ENCODE data around the gene SPA17. TPM values are rescaled to one million over a fixed set of nuclear protein-coding genes. Genes with fewer than 3 reads are reported as not detected.

Gene SPA17
- total and polyA plus RNA-seq, 4 donors: 14.4 to 28.9 (median 16.0) TPM

DNA sequence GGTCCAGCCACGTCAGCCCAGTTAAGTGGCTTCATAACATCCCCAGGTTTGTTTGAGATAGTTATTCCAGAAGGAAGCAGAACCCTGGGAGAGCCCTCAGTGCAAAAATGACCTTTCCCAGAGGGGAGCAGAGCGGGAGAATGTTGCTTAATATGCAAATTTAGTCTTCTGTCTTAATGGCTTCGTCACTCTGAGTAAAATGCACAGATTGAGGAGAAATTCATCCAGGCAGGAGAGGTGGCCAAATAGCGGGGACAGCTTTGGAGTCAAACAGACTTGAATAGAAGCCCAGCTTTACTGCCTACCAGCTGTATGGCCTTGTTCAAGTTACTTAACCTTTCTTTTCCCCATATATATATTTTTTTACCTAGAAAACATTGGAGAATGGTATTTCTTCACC lies 53.8 kb downstream of the SPA17 start:
- ATAC-seq (ENCODE audit: insufficient read depth, low FRiP score) (no peak), DNase-seq (no peak)
- Histone ChIP-seq H3K36me3 (ENCODE audit: control insufficient read depth in 4 of 4, insufficient read depth in 4 of 4, low read length in 4 of 4) (no peaks in the 10 kb centered on the region), H3K9ac (ENCODE audit: insufficient read depth in 1 of 2, low read length in 2 of 2) (no peak overlapping the region), H3K27me3 (ENCODE audit: control insufficient read depth in 3 of 3, insufficient read depth in 3 of 3, low read length in 2 of 3) (peaks cover 0 to 17% (median 0%) of the 10 kb centered on the region in 3 donors), H3K4me3 (no peak overlapping the region), H3K4me1 (ENCODE audit: control insufficient read depth in 5 of 5, insufficient read depth in 5 of 5, low read length in 5 of 5) (peaks cover 0 to 16% (median 14%) of the 10 kb centered on the region in 5 donors), H3K9me3 (ENCODE audit: control insufficient read depth in 4 of 4, insufficient read depth in 3 of 4, low read length in 3 of 4) (no peaks in the 10 kb centered on the region), H3K27ac (ENCODE audit: low read depth in 1 of 2, low read length in 1 of 2) (peak overlapping the region in 1 of 2 donors; percentile 35)
- TF ChIP-seq, protein P1, sequence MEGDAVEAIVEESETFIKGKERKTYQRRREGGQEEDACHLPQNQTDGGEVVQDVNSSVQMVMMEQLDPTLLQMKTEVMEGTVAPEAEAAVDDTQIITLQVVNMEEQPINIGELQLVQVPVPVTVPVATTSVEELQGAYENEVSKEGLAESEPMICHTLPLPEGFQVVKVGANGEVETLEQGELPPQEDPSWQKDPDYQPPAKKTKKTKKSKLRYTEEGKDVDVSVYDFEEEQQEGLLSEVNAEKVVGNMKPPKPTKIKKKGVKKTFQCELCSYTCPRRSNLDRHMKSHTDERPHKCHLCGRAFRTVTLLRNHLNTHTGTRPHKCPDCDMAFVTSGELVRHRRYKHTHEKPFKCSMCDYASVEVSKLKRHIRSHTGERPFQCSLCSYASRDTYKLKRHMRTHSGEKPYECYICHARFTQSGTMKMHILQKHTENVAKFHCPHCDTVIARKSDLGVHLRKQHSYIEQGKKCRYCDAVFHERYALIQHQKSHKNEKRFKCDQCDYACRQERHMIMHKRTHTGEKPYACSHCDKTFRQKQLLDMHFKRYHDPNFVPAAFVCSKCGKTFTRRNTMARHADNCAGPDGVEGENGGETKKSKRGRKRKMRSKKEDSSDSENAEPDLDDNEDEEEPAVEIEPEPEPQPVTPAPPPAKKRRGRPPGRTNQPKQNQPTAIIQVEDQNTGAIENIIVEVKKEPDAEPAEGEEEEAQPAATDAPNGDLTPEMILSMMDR (IDR thresholded peaks at IDR 0.05; ENCODE audit: control extremely low read depth, extremely low read depth): no peak
- WGBS, 2 donors: 67 to 70% methylated on average over 4 of the region's 4 CpGs

DNA sequence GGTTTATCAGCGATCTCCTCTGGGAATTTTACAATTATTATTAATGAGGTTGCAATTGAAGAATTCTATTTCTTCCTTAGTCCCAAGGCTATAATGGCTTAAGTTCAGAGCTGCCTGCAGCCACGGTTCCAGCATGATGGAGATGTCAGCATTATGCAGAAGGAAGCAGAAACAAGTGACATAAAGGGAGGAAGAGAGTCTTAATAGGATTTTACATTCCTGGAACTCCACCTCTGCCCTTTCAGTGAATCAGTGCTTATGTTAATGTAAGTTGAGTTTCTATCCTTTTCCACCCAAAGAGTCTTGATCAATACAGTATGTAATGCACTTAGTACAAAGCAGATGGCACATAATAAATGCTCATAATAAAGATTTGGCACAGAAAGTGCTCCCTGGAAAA lies 54.4 kb downstream of the SPA17 start:
- no peak for DNase-seq

DNA sequence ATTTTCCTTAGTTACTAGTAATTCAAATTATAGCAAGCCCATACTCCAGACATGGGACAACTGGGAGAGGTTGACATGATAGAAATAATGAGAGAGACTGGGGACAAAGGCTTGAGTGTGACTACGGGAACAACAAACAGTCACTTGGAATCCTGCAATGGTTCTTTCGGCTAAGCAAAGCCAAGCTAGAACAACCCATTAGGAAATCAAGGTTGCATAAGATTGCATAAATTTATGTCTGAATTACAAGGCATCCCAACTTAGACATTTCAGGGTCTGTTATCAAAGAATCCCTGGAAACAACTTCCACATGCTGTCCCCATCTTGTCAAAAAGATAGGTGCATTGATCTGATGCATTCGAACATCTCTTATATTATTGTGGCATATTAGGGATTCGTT lies 55.9 kb downstream of the SPA17 start:
- TF ChIP-seq, protein P1 (IDR thresholded peaks at IDR 0.05; ENCODE audit: control extremely low read depth, extremely low read depth): no peak
- ATAC-seq (ENCODE audit: insufficient read depth, low FRiP score) (no peak), DNase-seq (no peak)
- Histone ChIP-seq H3K4me1 (ENCODE audit: control insufficient read depth in 5 of 5, insufficient read depth in 5 of 5, low read length in 5 of 5) (peaks cover 0 to 16% (median 12%) of the 10 kb centered on the region in 5 donors), H3K4me3 (no peak overlapping the region), H3K36me3 (ENCODE audit: control insufficient read depth in 4 of 4, insufficient read depth in 4 of 4, low read length in 4 of 4) (no peaks in the 10 kb centered on the region), H3K9ac (ENCODE audit: insufficient read depth in 1 of 2, low read length in 2 of 2) (no peak overlapping the region), H3K27me3 (ENCODE audit: control insufficient read depth in 3 of 3, insufficient read depth in 3 of 3, low read length in 2 of 3) (peaks cover 0 to 2% (median 0%) of the 10 kb centered on the region in 3 donors), H3K27ac (ENCODE audit: low read depth in 1 of 2, low read length in 1 of 2) (no peak overlapping the region), H3K9me3 (ENCODE audit: control insufficient read depth in 4 of 4, insufficient read depth in 3 of 4, low read length in 3 of 4) (no peaks in the 10 kb centered on the region)
- WGBS, 2 donors: 60 to 78% methylated on average over 4 of the region's 4 CpGs

More for the DNA sequence above, 54.4 kb downstream of the SPA17 start:
- H3K27ac ChIP-seq (ENCODE audit: low read depth in 1 of 2, low read length in 1 of 2): peak overlapping the region in 1 of 2 donors; percentile 42
- peaks cover 0 to 10% (median 0%) of the 10 kb centered on the region in 3 donors for H3K27me3 ChIP-seq (ENCODE audit: control insufficient read depth in 3 of 3, insufficient read depth in 3 of 3, low read length in 2 of 3)
- peaks cover 0 to 16% (median 14%) of the 10 kb centered on the region in 5 donors for H3K4me1 ChIP-seq (ENCODE audit: control insufficient read depth in 5 of 5, insufficient read depth in 5 of 5, low read length in 5 of 5)
- no peaks in the 10 kb centered on the region for H3K9me3 ChIP-seq (ENCODE audit: control insufficient read depth in 4 of 4, insufficient read depth in 3 of 4, low read length in 3 of 4)
- ATAC-seq (ENCODE audit: insufficient read depth, low FRiP score): no peak
- 83 to 85% methylated on average over 2 of the region's 2 CpGs for WGBS, 2 donors
- no peak overlapping the region for H3K9ac ChIP-seq (ENCODE audit: insufficient read depth in 1 of 2, low read length in 2 of 2)
- H3K4me3 ChIP-seq: no peak overlapping the region
- no peaks in the 10 kb centered on the region for H3K36me3 ChIP-seq (ENCODE audit: control insufficient read depth in 4 of 4, insufficient read depth in 4 of 4, low read length in 4 of 4)
- TF ChIP-seq, protein P1 (IDR thresholded peaks at IDR 0.05; ENCODE audit: control extremely low read depth, extremely low read depth): no peak

DNA sequence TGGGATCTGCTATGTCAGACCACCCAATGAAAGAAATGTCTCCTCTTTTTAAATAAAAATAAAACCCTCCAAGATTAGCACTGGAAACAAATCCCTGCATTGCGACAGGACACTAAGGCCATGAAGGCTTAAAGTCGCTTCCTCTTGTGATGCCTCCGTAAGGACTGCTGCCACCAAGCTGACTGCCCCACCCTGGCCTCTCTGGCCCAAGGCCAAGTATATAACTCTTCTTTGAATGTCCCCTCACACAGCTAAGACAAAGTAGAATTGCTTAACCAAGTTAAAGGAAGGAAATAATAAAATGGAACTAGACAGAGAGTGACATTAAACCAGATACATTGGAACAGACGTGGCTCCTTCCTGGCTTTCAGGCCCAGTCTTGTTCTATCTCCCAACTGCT lies 58.5 kb downstream of the SPA17 start:
- Histone ChIP-seq H3K27ac (ENCODE audit: low read depth in 1 of 2, low read length in 1 of 2) (peak overlapping the region in 1 of 2 donors; percentile 49), H3K27me3 (ENCODE audit: control insufficient read depth in 3 of 3, insufficient read depth in 3 of 3, low read length in 2 of 3) (peaks cover 0 to 3% (median 0%) of the 10 kb centered on the region in 3 donors), H3K9me3 (ENCODE audit: control insufficient read depth in 4 of 4, insufficient read depth in 3 of 4, low read length in 3 of 4) (no peaks in the 10 kb centered on the region), H3K9ac (ENCODE audit: insufficient read depth in 1 of 2, low read length in 2 of 2) (no peak overlapping the region), H3K4me1 (ENCODE audit: control insufficient read depth in 5 of 5, insufficient read depth in 5 of 5, low read length in 5 of 5) (peaks cover 0 to 7% (median 0%) of the 10 kb centered on the region in 5 donors), H3K4me3 (no peak overlapping the region), H3K36me3 (ENCODE audit: control insufficient read depth in 4 of 4, insufficient read depth in 4 of 4, low read length in 4 of 4) (no peaks in the 10 kb centered on the region)
- TF ChIP-seq, protein P1 (IDR thresholded peaks at IDR 0.05; ENCODE audit: control extremely low read depth, extremely low read depth): no peak
- WGBS, 2 donors: 29 to 51% methylated on average over 4 of the region's 4 CpGs
- DNase-seq (no peak), ATAC-seq (ENCODE audit: insufficient read depth, low FRiP score) (no peak)

All from lung (tissue), 12 donors.